ENCODE data around the gene TMEM242. TPM values are rescaled to one million over a fixed set of nuclear protein-coding genes. Genes with fewer than 3 reads are reported as not detected.

TMEM242 gene
- total RNA-seq, 1 donor = 6.2 TPM

- DNase-seq (ENCODE audit: insufficient read length, low spot score, missing footprints) = no peak
- Histone ChIP-seq H3K27ac (ENCODE audit: low read depth, low read length) (no peak overlapping the region), H2AFZ (ENCODE audit: low read length) (no peak overlapping the region), H3K4me1 (ENCODE audit: insufficient read depth, low read length) (peaks cover 7% of the 10 kb centered on the region), H3K4me3 (ENCODE audit: insufficient read depth, low read length) (no peak overlapping the region), H3K9me3 (ENCODE audit: low read depth, low read length) (no peaks in the 10 kb centered on the region), H3K4me2 (ENCODE audit: insufficient read depth, low read length) (no peak overlapping the region), H3K36me3 (ENCODE audit: insufficient read depth, low read length) (no peaks in the 10 kb centered on the region), H3K27me3 (ENCODE audit: insufficient read depth, low read length) (peaks cover 4% of the 10 kb centered on the region), H3K79me2 (ENCODE audit: insufficient read depth, low read length) (no peaks in the 10 kb centered on the region), H4K20me1 (ENCODE audit: insufficient read depth, low read length) (no peaks in the 10 kb centered on the region)
- TF ChIP-seq CTCF (IDR thresholded peaks at IDR 0.05; ENCODE audit: extremely low read depth, low read depth, low read length) = no peak
These were observed 46.6 kb downstream of the TMEM242 start for GRCh38 chr6:157276731-157277130.

- Histone ChIP-seq H3K4me1 (ENCODE audit: insufficient read depth, low read length) (peaks cover 7% of the 10 kb centered on the region), H3K4me2 (ENCODE audit: insufficient read depth, low read length) (no peak overlapping the region), H3K9me3 (ENCODE audit: low read depth, low read length) (no peaks in the 10 kb centered on the region), H4K20me1 (ENCODE audit: insufficient read depth, low read length) (no peaks in the 10 kb centered on the region), H3K4me3 (ENCODE audit: insufficient read depth, low read length) (no peak overlapping the region), H3K36me3 (ENCODE audit: insufficient read depth, low read length) (no peaks in the 10 kb centered on the region), H3K27ac (ENCODE audit: low read depth, low read length) (no peak overlapping the region), H3K79me2 (ENCODE audit: insufficient read depth, low read length) (no peaks in the 10 kb centered on the region), H2AFZ (ENCODE audit: low read length) (no peak overlapping the region), H3K27me3 (ENCODE audit: insufficient read depth, low read length) (peaks cover 4% of the 10 kb centered on the region)
- TF ChIP-seq CTCF (IDR thresholded peaks at IDR 0.05; ENCODE audit: extremely low read depth, low read depth, low read length) = no peak
- DNase-seq (ENCODE audit: insufficient read length, low spot score, missing footprints) = peak; percentile 19
These were observed 47.2 kb downstream of the TMEM242 start for GRCh38 chr6:157276134-157276532.

- peak; percentile 40 for TF ChIP-seq CTCF (IDR thresholded peaks at IDR 0.05; ENCODE audit: extremely low read depth, low read depth, low read length)
These were observed 48.7 kb downstream of the TMEM242 start for GRCh38 chr6:157274471-157275226.

GRCh38 chr6:157273756-157274470 lies 49.4 kb downstream of the TMEM242 start:
- TF ChIP-seq CTCF (IDR thresholded peaks at IDR 0.05; ENCODE audit: extremely low read depth, low read depth, low read length) = no peak
- Histone ChIP-seq H3K4me2 (ENCODE audit: insufficient read depth, low read length) (peak overlapping the region; percentile 86), H3K27ac (ENCODE audit: low read depth, low read length) (no peak overlapping the region), H3K36me3 (ENCODE audit: insufficient read depth, low read length) (no peaks in the 10 kb centered on the region), H3K27me3 (ENCODE audit: insufficient read depth, low read length) (no peaks in the 10 kb centered on the region), H2AFZ (ENCODE audit: low read length) (peak overlapping the region; percentile 94), H3K4me1 (ENCODE audit: insufficient read depth, low read length) (peaks cover 15% of the 10 kb centered on the region), H3K79me2 (ENCODE audit: insufficient read depth, low read length) (no peaks in the 10 kb centered on the region), H3K9me3 (ENCODE audit: low read depth, low read length) (no peaks in the 10 kb centered on the region), H3K4me3 (ENCODE audit: insufficient read depth, low read length) (peak overlapping the region; percentile 77), H4K20me1 (ENCODE audit: insufficient read depth, low read length) (no peaks in the 10 kb centered on the region)
- DNase-seq (ENCODE audit: insufficient read length, low spot score, missing footprints) = peak; percentile 82

More at GRCh38 chr6:157274471-157275226, 48.7 kb downstream of the TMEM242 start:
- Histone ChIP-seq H3K36me3 (ENCODE audit: insufficient read depth, low read length) (no peaks in the 10 kb centered on the region), H3K4me2 (ENCODE audit: insufficient read depth, low read length) (peak overlapping the region; percentile 86), H3K4me1 (ENCODE audit: insufficient read depth, low read length) (peaks cover 8% of the 10 kb centered on the region), H3K4me3 (ENCODE audit: insufficient read depth, low read length) (peak overlapping the region; percentile 77), H3K27me3 (ENCODE audit: insufficient read depth, low read length) (no peaks in the 10 kb centered on the region), H4K20me1 (ENCODE audit: insufficient read depth, low read length) (no peaks in the 10 kb centered on the region), H3K79me2 (ENCODE audit: insufficient read depth, low read length) (no peaks in the 10 kb centered on the region), H2AFZ (ENCODE audit: low read length) (peak overlapping the region; percentile 97), H3K9me3 (ENCODE audit: low read depth, low read length) (no peaks in the 10 kb centered on the region), H3K27ac (ENCODE audit: low read depth, low read length) (peak overlapping the region; percentile 45)
- DNase-seq (ENCODE audit: insufficient read length, low spot score, missing footprints) = peak; percentile 99
